ENCODE results near the gene SNX30. TPM values are rescaled to one million over a fixed set of nuclear protein-coding genes. Genes with fewer than 3 reads are reported as not detected.

The SNX30 gene
- polyA plus RNA-seq, 1 of the 3 experiments (the other 2 are of a cell fraction): 2.7 TPM

- no peak for TF ChIP-seq IRF3 (IDR thresholded peaks at IDR 0.05; ENCODE audit: low read depth, low read length)
- TF ChIP-seq REST (IDR thresholded peaks at IDR 0.05; ENCODE audit: low read depth, low read length): no peak
- no peak for TF ChIP-seq SMC3 (IDR thresholded peaks at IDR 0.05; ENCODE audit: low read depth, low read length)
- no peak for TF ChIP-seq FOXJ3 (CRISPR knock-in tag; IDR thresholded peaks at IDR 0.05)
- no peak for TF ChIP-seq MEF2A (IDR thresholded peaks at IDR 0.05; ENCODE audit: borderline replicate concordance, low read depth)
- TF ChIP-seq TAF1 (IDR thresholded peaks at IDR 0.05; ENCODE audit: borderline replicate concordance, low read depth, low read length): no peak
These were observed 27.4 kb downstream of the SNX30 start (continued) for GRCh38 chr9:112777914-112778313.

- Histone ChIP-seq H3K4me2 (no peak overlapping the region), H4K20me1 (ENCODE audit: insufficient read depth) (no peaks in the 10 kb centered on the region)
- CTCF ChIA-PET: interaction anchor here (1.2 kb wide), 1 partner anchor 43 kb away, joined by 3 read pairs; no protein-coding TSS in a partner anchor
These were observed 30.0 kb downstream of the SNX30 start for GRCh38 chr9:112780450-112781036.

DNA sequence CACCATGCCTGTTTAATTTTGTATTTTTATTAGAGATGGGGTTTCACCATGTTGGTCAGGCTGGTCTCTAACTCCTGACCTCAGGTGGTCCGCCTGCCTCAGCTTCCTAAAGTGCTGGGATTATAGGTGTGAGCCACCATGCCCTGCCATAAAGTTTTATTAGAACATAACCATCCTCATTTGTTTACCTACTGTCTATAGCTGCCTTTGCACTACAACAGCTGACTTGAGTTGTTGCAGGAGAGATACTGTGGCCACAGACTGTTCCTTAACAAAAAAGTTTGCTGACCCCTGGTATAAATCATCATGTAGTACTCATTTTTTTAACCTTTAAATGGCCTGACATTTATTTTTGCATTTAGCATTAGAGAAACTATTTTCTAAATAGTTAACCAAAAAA is 31.7 kb downstream of the SNX30 start:
- no peaks in the 10 kb centered on the region for H3K36me3 ChIP-seq (replicated peaks in 1 of 2; ENCODE audit: control insufficient read depth in 1 of 2, insufficient read depth in 2 of 2, low read length in 1 of 2)
- no peaks in the 10 kb centered on the region for H3K9me2 ChIP-seq
- H2AFZ ChIP-seq (ENCODE audit: low read depth): no peak overlapping the region
- H3K27ac ChIP-seq (ENCODE audit: low read depth in 2 of 2, low read length in 1 of 2): no peak overlapping the region
- ChIA-PET POLR2A (no interaction called here), CTCF (no interaction called here)
- H3K4me1 ChIP-seq (ENCODE audit: control insufficient read depth in 1 of 2, insufficient read depth in 2 of 2, low read depth in 1 of 2, low read length in 1 of 2): no peaks in the 10 kb centered on the region
- H3F3A ChIP-seq (replicated peaks; ENCODE audit: insufficient read depth): no peaks in the 10 kb centered on the region
- DNase-seq: no peak
- no peaks in the 10 kb centered on the region for H3K27me3 ChIP-seq (ENCODE audit: insufficient read depth)
- H3K79me2 ChIP-seq (ENCODE audit: insufficient read depth): peaks cover 1% of the 10 kb centered on the region; the same call in 1 of the 2 replicates
- no peaks in the 10 kb centered on the region for H4K20me1 ChIP-seq (ENCODE audit: insufficient read depth)
- H3K9ac ChIP-seq: no peak overlapping the region
- WGBS (ENCODE audit: low lambda C conversion rate): 100% methylated on average over 1 of the region's 1 CpG
- no peaks in the 10 kb centered on the region for H3K9me3 ChIP-seq
- no peak overlapping the region for H3K4me2 ChIP-seq
- H3K4me3 ChIP-seq (ENCODE audit: low read depth in 2 of 2, low read length in 1 of 2): no peak overlapping the region
- TF ChIP-seq MAX (IDR thresholded peaks at IDR 0.05; ENCODE audit: low read depth) (no peak), SIN3A (IDR thresholded peaks at IDR 0.05; ENCODE audit: borderline replicate concordance, low read depth, low read length) (no peak), SMC3 (IDR thresholded peaks at IDR 0.05; ENCODE audit: low read depth, low read length) (no peak), TEAD4 (IDR thresholded peaks at IDR 0.05; ENCODE audit: borderline replicate concordance, insufficient read depth) (no peak), JUND (IDR thresholded peaks at IDR 0.05) (no peak), EP300 (IDR thresholded peaks at IDR 0.05; ENCODE audit: borderline replicate concordance in 1 of 2, low read depth in 1 of 2, low read length in 1 of 2) (no peak), PBX3 (IDR thresholded peaks at IDR 0.05) (no peak), EZH2phosphoT487 (IDR thresholded peaks at IDR 0.05; ENCODE audit: borderline replicate concordance, low read depth) (no peak)
- TF ChIP-seq, protein P1, sequence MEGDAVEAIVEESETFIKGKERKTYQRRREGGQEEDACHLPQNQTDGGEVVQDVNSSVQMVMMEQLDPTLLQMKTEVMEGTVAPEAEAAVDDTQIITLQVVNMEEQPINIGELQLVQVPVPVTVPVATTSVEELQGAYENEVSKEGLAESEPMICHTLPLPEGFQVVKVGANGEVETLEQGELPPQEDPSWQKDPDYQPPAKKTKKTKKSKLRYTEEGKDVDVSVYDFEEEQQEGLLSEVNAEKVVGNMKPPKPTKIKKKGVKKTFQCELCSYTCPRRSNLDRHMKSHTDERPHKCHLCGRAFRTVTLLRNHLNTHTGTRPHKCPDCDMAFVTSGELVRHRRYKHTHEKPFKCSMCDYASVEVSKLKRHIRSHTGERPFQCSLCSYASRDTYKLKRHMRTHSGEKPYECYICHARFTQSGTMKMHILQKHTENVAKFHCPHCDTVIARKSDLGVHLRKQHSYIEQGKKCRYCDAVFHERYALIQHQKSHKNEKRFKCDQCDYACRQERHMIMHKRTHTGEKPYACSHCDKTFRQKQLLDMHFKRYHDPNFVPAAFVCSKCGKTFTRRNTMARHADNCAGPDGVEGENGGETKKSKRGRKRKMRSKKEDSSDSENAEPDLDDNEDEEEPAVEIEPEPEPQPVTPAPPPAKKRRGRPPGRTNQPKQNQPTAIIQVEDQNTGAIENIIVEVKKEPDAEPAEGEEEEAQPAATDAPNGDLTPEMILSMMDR (IDR thresholded peaks at IDR 0.05): no peak
- TF ChIP-seq, protein P2, sequence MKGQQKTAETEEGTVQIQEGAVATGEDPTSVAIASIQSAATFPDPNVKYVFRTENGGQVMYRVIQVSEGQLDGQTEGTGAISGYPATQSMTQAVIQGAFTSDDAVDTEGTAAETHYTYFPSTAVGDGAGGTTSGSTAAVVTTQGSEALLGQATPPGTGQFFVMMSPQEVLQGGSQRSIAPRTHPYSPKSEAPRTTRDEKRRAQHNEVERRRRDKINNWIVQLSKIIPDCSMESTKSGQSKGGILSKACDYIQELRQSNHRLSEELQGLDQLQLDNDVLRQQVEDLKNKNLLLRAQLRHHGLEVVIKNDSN (IDR thresholded peaks at IDR 0.05; ENCODE audit: borderline replicate concordance, low read depth): no peak

More at GRCh38 chr9:112780450-112781036, 30.0 kb downstream of the SNX30 start:
- Histone ChIP-seq H3K27me3 (ENCODE audit: insufficient read depth) (no peaks in the 10 kb centered on the region), H3K36me3 (replicated peaks in 1 of 2; ENCODE audit: control insufficient read depth in 1 of 2, insufficient read depth in 2 of 2, low read length in 1 of 2) (no peaks in the 10 kb centered on the region), H3K9me3 (no peaks in the 10 kb centered on the region), H3K9ac (no peak overlapping the region), H3K27ac (ENCODE audit: low read depth in 2 of 2, low read length in 1 of 2) (no peak overlapping the region), H3K79me2 (ENCODE audit: insufficient read depth) (no peaks in the 10 kb centered on the region), H2AFZ (ENCODE audit: low read depth) (no peak overlapping the region), H3K9me2 (no peaks in the 10 kb centered on the region), H3K4me3 (ENCODE audit: low read depth in 2 of 2, low read length in 1 of 2) (no peak overlapping the region), H3K4me1 (ENCODE audit: control insufficient read depth in 1 of 2, insufficient read depth in 2 of 2, low read depth in 1 of 2, low read length in 1 of 2) (no peaks in the 10 kb centered on the region), H3F3A (replicated peaks; ENCODE audit: insufficient read depth) (no peaks in the 10 kb centered on the region)
- TF ChIP-seq CHD2 (IDR thresholded peaks at IDR 0.05; ENCODE audit: low read length, partially characterized antibody): no peak
- POLR2A ChIA-PET: no interaction called here
- DNase-seq: no peak
- WGBS (ENCODE audit: low lambda C conversion rate): 79% methylated on average over 6 of the region's 6 CpGs

All from SK-N-SH (cell line).